NCI-H1694 treated with DMSO at 0.1 percent for 48 hours (cell line): Measurements from ENCODE around the gene SPATA31A5.
"Not testable (repeated sequence)": the region's sequence is repeated elsewhere in the genome, so short reads cannot be mapped to it uniquely, and the experiment has no call there.

Experiments
- DNase-seq: peaks from one replicate; lab custom pipeline; 2025; lab: John Stamatoyannopoulos, UW

Gene SPATA31A5

GRCh38 chr9:60914107-60914506 lies at the start of gene SPATA31A5:
SPATA31A5 (plus strand) TSS chr9:60914407; CDS start chr9:60914436, 29 bp downstream.
- DNase-seq: not testable (repeated sequence)

GRCh38 chr9:60962990-60963350 lies 48.8 kb downstream of the SPATA31A5 start:
- DNase-seq: not testable (repeated sequence)

GRCh38 chr9:60966382-60966781 lies 52.2 kb downstream of the SPATA31A5 start:
- DNase-seq: not testable (repeated sequence)
